HL-60 (cell line): ENCODE measurements around the gene ZNF579.

Experiments used
- DNase-seq, 2 experiments: peaks; one replicate each; pipeline ENCODE4 v3.0.0-alpha.2; 2010 to 2020; ENCODE audit warnings: low read depth in 1 of 2, low spot score in 1 of 2
- H3K27ac ChIP-seq: fragments of 250-450 bp; sonication (Bioruptor Pico); replicated peaks from 2 replicates; pipeline ENCODE4 v1.5.1; 2020; ENCODE audit warnings: mild to moderate bottlenecking, moderate library complexity
- H3K27me3 ChIP-seq: fragments of 250-450 bp; sonication (Bioruptor Pico); 2 replicates; pipeline ENCODE4 v1.5.1; 2021; ENCODE audit warnings: mild to moderate bottlenecking, moderate library complexity; ENCODE audit not compliant: insufficient read depth, poor library complexity, severe bottlenecking
- H3K4me3 ChIP-seq: replicated peaks from 2 replicates; pipeline ENCODE4 v1.5.1; 2011; ENCODE audit warnings: mild to moderate bottlenecking, control low read depth, low read length; ENCODE audit not compliant: insufficient read depth
- CTCF ChIP-seq: IDR thresholded peaks from one replicate; pipeline ENCODE4 v1.5.1; 2011; ENCODE audit warnings: low read length, control low read depth, inconsistent platforms; ENCODE audit not compliant: insufficient read depth
- GABPA ChIP-seq: IDR thresholded peaks from 2 replicates; pipeline ENCODE4 v1.6.1; 2012; ENCODE audit warnings: low read depth
- POLR2AphosphoS5 ChIP-seq: IDR thresholded peaks from 2 replicates; pipeline ENCODE4 v1.6.1; 2012; ENCODE audit warnings: low read depth
- REST ChIP-seq: IDR thresholded peaks from 2 replicates; pipeline ENCODE4 v1.6.1; 2012; ENCODE audit warnings: low read depth; ENCODE audit not compliant: insufficient replicate concordance
- SPI1 ChIP-seq: IDR thresholded peaks from 2 replicates; pipeline ENCODE4 v1.6.1; 2012; ENCODE audit warnings: low read depth, mild to moderate bottlenecking, borderline replicate concordance

The ZNF579 gene

GRCh38 chr19:55563261-55563690 lies 17.4 kb downstream of the ZNF579 start:
- DNase-seq, result no peak
- TF ChIP-seq CTCF (no peak), SPI1 (no peak), POLR2AphosphoS5 (no peak), REST (no peak), GABPA (no peak)
- H3K27me3 ChIP-seq, result no peaks in the 10 kb centered on the region
- no peak overlapping the region for H3K27ac ChIP-seq
- H3K4me3 ChIP-seq, result no peak overlapping the region

- DNase-seq, result no peak
- TF ChIP-seq CTCF, result no peak
- TF ChIP-seq SPI1, result no peak
- TF ChIP-seq REST, result no peak
- no peak for TF ChIP-seq GABPA
- TF ChIP-seq POLR2AphosphoS5, result no peak
- Histone ChIP-seq H3K27me3 (no peaks in the 10 kb centered on the region), H3K4me3 (no peak overlapping the region), H3K27ac (no peak overlapping the region)
These were observed 21.0 kb downstream of the ZNF579 start for GRCh38 chr19:55559684-55560083.

- no peak overlapping the region for H3K4me3 ChIP-seq
- no peak for DNase-seq
- peaks cover 2% of the 10 kb centered on the region for H3K27me3 ChIP-seq
- TF ChIP-seq POLR2AphosphoS5, result no peak
- TF ChIP-seq GABPA, result no peak
- no peak for TF ChIP-seq REST
- no peak for TF ChIP-seq SPI1
- no peak overlapping the region for H3K27ac ChIP-seq
These were observed 25.9 kb downstream of the ZNF579 start for GRCh38 chr19:55554741-55555152.

- H3K27me3 ChIP-seq, result peaks cover 3% of the 10 kb centered on the region
- no peak overlapping the region for H3K4me3 ChIP-seq
- TF ChIP-seq GABPA, result no peak
- no peak for TF ChIP-seq CTCF
- TF ChIP-seq REST, result no peak
- no peak for TF ChIP-seq SPI1
- TF ChIP-seq POLR2AphosphoS5, result no peak
- no peak for DNase-seq
- no peak overlapping the region for H3K27ac ChIP-seq
These were observed 26.3 kb downstream of the ZNF579 start for GRCh38 chr19:55554302-55554701.
